ENCODE measurements around the gene P2RY2.

- TF ChIP-seq CTCF (IDR thresholded peaks at IDR 0.05) = no peak
- TF ChIP-seq POLR2A (IDR thresholded peaks at IDR 0.05) = no peak
- no peak for TF ChIP-seq EP300 (IDR thresholded peaks at IDR 0.05)
Measured at GRCh38 chr11:73281796-73282660, 63.9 kb downstream of the P2RY2 start.
